ENCODE measurements around the gene PDE9A.

Gene PDE9A

GRCh38 chr21:42666023-42666747 lies 12.8 kb downstream of the PDE9A start:
- no peak for TF ChIP-seq CTCF (conservative IDR thresholded peaks at IDR 0.05; ENCODE audit: low read depth)
- no peak overlapping the region for H3K27ac ChIP-seq
- CTCF ChIA-PET = no interaction called here
- DNase-seq (ENCODE audit: low spot score) = peak; percentile 69
- POLR2A ChIA-PET (ENCODE audit: low non-redundant PET) = no interaction called here

GRCh38 chr21:42666925-42667324 lies 13.5 kb downstream of the PDE9A start:
- no peak for DNase-seq (ENCODE audit: low spot score)
- no peak for TF ChIP-seq CTCF (conservative IDR thresholded peaks at IDR 0.05; ENCODE audit: low read depth)
- ChIA-PET CTCF (no interaction called here), POLR2A (ENCODE audit: low non-redundant PET) (no interaction called here)
- no peak overlapping the region for H3K27ac ChIP-seq

GRCh38 chr21:42668298-42668992 lies 15.0 kb downstream of the PDE9A start:
- CTCF ChIA-PET = interaction anchor here (0.7 to 1.6 kb wide), 3 partner anchors 9 to 76 kb away, joined by 4 to 5 read pairs (median 5); no protein-coding TSS in a partner anchor
- TF ChIP-seq CTCF (conservative IDR thresholded peaks at IDR 0.05; ENCODE audit: low read depth) = no peak
- no peak overlapping the region for H3K27ac ChIP-seq
- no peak for DNase-seq (ENCODE audit: low spot score)
- POLR2A ChIA-PET (ENCODE audit: low non-redundant PET) = no interaction called here

- no peak for DNase-seq (ENCODE audit: low spot score)
- no peak for TF ChIP-seq CTCF (conservative IDR thresholded peaks at IDR 0.05; ENCODE audit: low read depth)
- ChIA-PET POLR2A (ENCODE audit: low non-redundant PET) (no interaction called here), CTCF (interaction anchor here (0.6 to 1.6 kb wide), 4 partner anchors 10 to 76 kb away, joined by 3 to 5 read pairs (median 4); no protein-coding TSS in a partner anchor)
- H3K27ac ChIP-seq = no peak overlapping the region
Measured at GRCh38 chr21:42669041-42669440, 15.6 kb downstream of the PDE9A start.

GRCh38 chr21:42670058-42670880 lies 16.8 kb downstream of the PDE9A start:
- no peak for TF ChIP-seq CTCF (conservative IDR thresholded peaks at IDR 0.05; ENCODE audit: low read depth)
- POLR2A ChIA-PET (ENCODE audit: low non-redundant PET) = no interaction called here
- no peak for DNase-seq (ENCODE audit: low spot score)
- H3K27ac ChIP-seq = no peak overlapping the region
- CTCF ChIA-PET = no interaction called here

- CTCF ChIA-PET = interaction anchor here (0.5 kb wide), 1 partner anchor 44 kb away, joined by 3 read pairs; no protein-coding TSS in a partner anchor
- H3K27ac ChIP-seq = no peak overlapping the region
Measured at GRCh38 chr21:42670884-42671283, 17.5 kb downstream of the PDE9A start.

More at GRCh38 chr21:42670884-42671283, 17.5 kb downstream of the PDE9A start:
- no peak for DNase-seq (ENCODE audit: low spot score)
- POLR2A ChIA-PET (ENCODE audit: low non-redundant PET) = no interaction called here
- no peak for TF ChIP-seq CTCF (conservative IDR thresholded peaks at IDR 0.05; ENCODE audit: low read depth)
